Transverse colon (tissue), 3 donors: ENCODE data around the gene TAAR2.

Experiments used
- EP300 ChIP-seq: sonication (generic); formaldehyde crosslinking; IDR thresholded peaks from one replicate; pipeline ENCODE4 v1.6.1; 2017; ENCODE audit warnings: antibody characterized with exemption, low read depth
- TF ChIP-seq, protein P1 (sequence below), 5 experiments: fragments of 200-600 bp in 3 of 5; fragments of 450-650 bp in 2 of 5; sonication (generic) in 3 of 5; IDR thresholded peaks; 1 replicate in 2 of 5; 2 replicates in 3 of 5; pipeline ENCODE4 v1.5.1; 2016 to 2017; ENCODE audit warnings: antibody characterized with exemption in 5 of 5, inconsistent platforms in 3 of 5, mild to moderate bottlenecking in 2 of 5, moderate library complexity in 1 of 5

DNA sequence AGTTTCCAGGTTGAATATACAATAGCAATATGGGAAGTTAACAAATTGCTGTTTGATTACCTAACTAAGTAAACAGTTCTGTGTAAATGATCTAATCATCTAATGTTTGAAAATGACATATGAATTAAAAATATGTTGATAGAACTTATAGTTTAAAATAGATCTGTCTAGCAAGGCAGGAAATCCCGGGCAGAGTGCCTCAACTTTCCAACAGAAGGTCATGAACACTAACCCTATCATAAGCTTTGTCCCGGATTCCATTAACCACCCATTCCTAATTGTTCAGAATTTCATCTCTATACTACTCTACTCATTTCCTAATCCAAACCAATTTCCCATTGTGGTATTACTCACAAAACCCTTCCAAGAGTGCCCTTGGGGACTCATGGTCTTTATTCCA, 24.8 kb upstream of the TAAR2 start:
- TF ChIP-seq, protein P1, sequence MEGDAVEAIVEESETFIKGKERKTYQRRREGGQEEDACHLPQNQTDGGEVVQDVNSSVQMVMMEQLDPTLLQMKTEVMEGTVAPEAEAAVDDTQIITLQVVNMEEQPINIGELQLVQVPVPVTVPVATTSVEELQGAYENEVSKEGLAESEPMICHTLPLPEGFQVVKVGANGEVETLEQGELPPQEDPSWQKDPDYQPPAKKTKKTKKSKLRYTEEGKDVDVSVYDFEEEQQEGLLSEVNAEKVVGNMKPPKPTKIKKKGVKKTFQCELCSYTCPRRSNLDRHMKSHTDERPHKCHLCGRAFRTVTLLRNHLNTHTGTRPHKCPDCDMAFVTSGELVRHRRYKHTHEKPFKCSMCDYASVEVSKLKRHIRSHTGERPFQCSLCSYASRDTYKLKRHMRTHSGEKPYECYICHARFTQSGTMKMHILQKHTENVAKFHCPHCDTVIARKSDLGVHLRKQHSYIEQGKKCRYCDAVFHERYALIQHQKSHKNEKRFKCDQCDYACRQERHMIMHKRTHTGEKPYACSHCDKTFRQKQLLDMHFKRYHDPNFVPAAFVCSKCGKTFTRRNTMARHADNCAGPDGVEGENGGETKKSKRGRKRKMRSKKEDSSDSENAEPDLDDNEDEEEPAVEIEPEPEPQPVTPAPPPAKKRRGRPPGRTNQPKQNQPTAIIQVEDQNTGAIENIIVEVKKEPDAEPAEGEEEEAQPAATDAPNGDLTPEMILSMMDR (IDR thresholded peaks at IDR 0.05) = no peak
- TF ChIP-seq EP300 = no peak
